Epidermal melanocyte (primary cell): ENCODE data around the gene L2HGDH.
"Not testable (repeated sequence)": the region's sequence is repeated elsewhere in the genome, so short reads cannot be mapped to it uniquely, and the experiment has no call there.

Source experiments
- DNase-seq: peaks from one replicate; pipeline ENCODE4 v3.0.0; 2011; ENCODE audit warnings: low spot score; ENCODE audit not compliant: insufficient read length

Gene L2HGDH

GRCh38 chr14:50311972-50312733, at the start of gene L2HGDH, which contains the start of gene DMAC2L:
TSS of gene L2HGDH (minus strand) at chr14:50312229. CDS start at chr14:50312150, 79 bp downstream.
TSS of gene DMAC2L (plus strand) at chr14:50312324. CDS start at chr14:50321488, 9,164 bp downstream.
- DNase-seq = peak; percentile 93

GRCh38 chr14:50360851-50361250, 48.8 kb upstream of the L2HGDH start:
- DNase-seq = no peak

- DNase-seq = no peak
These were observed 48.1 kb upstream of the L2HGDH start for GRCh38 chr14:50360093-50360492.

- DNase-seq = no peak
These were observed 47.6 kb upstream of the L2HGDH start for GRCh38 chr14:50359631-50360030.

- DNase-seq = no peak
These were observed 45.8 kb upstream of the L2HGDH start for GRCh38 chr14:50357753-50358395.

- peak; percentile 54 for DNase-seq
These were observed 45.1 kb upstream of the L2HGDH start for GRCh38 chr14:50357124-50357523.

GRCh38 chr14:50356283-50356682, 44.3 kb upstream of the L2HGDH start:
- not testable (repeated sequence) for DNase-seq

- no peak for DNase-seq
These were observed 43.7 kb upstream of the L2HGDH start for GRCh38 chr14:50355692-50356091.

GRCh38 chr14:50354527-50354926, 42.5 kb upstream of the L2HGDH start:
- DNase-seq = no peak

GRCh38 chr14:50353126-50353525, 41.1 kb upstream of the L2HGDH start:
- no peak for DNase-seq

- no peak for DNase-seq
These were observed 40.6 kb upstream of the L2HGDH start for GRCh38 chr14:50352584-50352983.

- no peak for DNase-seq
These were observed 38.9 kb upstream of the L2HGDH start for GRCh38 chr14:50350975-50351374.

GRCh38 chr14:50348933-50349332, 36.9 kb upstream of the L2HGDH start:
- DNase-seq = no peak

- no peak for DNase-seq
These were observed 35.5 kb upstream of the L2HGDH start for GRCh38 chr14:50347521-50347920.

- DNase-seq = no peak
These were observed 33.9 kb upstream of the L2HGDH start for GRCh38 chr14:50345846-50346422.

GRCh38 chr14:50344876-50345563, 33.0 kb upstream of the L2HGDH start:
- no peak for DNase-seq

- DNase-seq = no peak
These were observed 32.2 kb upstream of the L2HGDH start for GRCh38 chr14:50344116-50344775.

- no peak for DNase-seq
These were observed 31.4 kb upstream of the L2HGDH start for GRCh38 chr14:50343434-50343833.

- peak; percentile 27 for DNase-seq
These were observed 30.4 kb upstream of the L2HGDH start for GRCh38 chr14:50342221-50343078.

- DNase-seq = no peak
These were observed 28.9 kb upstream of the L2HGDH start for GRCh38 chr14:50340963-50341362.
